Testis (tissue), 3 donors: ENCODE measurements around the gene ARHGEF11. TPM values are rescaled to one million over a fixed set of nuclear protein-coding genes. Genes with fewer than 3 reads are reported as not detected.

ENCODE experiments used
- DNase-seq: peaks from one replicate; pipeline ENCODE4 v3.0.0-alpha.2; 2019
- H3K27ac ChIP-seq, 2 donors: fragments of 200-600 bp; sonication (generic); one replicate each; pipeline ENCODE4 v1.5.1; 2019
- H3K27me3 ChIP-seq: fragments of 200-600 bp; sonication (generic); one replicate; pipeline ENCODE4 v1.5.1; 2019
- H3K36me3 ChIP-seq: fragments of 200-600 bp; sonication (generic); one replicate; pipeline ENCODE4 v1.5.1; 2017; ENCODE audit warnings: low read depth; ENCODE audit errors: missing control alignments
- H3K4me1 ChIP-seq: fragments of 200-600 bp; sonication (generic); one replicate; pipeline ENCODE4 v1.5.1; 2019
- H3K4me3 ChIP-seq, 2 donors: fragments of 200-600 bp; sonication (generic); one replicate each; pipeline ENCODE4 v1.5.1; 2017 to 2019
- H3K9me3 ChIP-seq: fragments of 200-600 bp; sonication (generic); one replicate; pipeline ENCODE4 v1.5.1; 2017
- POLR2A ChIP-seq: fragments of 450-650 bp; IDR thresholded peaks from one replicate; pipeline ENCODE4 v1.6.1; 2017; ENCODE audit warnings: antibody characterized with exemption, mild to moderate bottlenecking, moderate library complexity
- WGBS, 2 donors: methylation state at CpG; one replicate each; pipeline ENCODE4 v1.1.5; 2018; 5-methylcytosine and 5-hydroxymethylcytosine counted together
- intact Hi-C: fragments of 100-400 bp; cut with DNase I; formaldehyde crosslinking; loops from one replicate; pipeline ENCODE4 v1.15.1; 2023; ENCODE audit warnings: low total_unique reads
- polyA plus RNA-seq: library from polyadenylated mRNA; stranded (reverse); fragments of 350-450 nt; fragmentation: Illumina TruSeq; extraction: RNeasy Lipid Tissue Mini Kit (QIAGEN cat#74804); gene quantifications from one replicate; pipeline ENCODE4 v1.2.3, GENCODE V29; 2014; ENCODE audit warnings: low read depth, low replicate concordance; ENCODE audit not compliant: insufficient read depth
- total RNA-seq, 2 donors: library from RNA; depleted of rRNA; stranded (reverse); fragments of >200 nt; gene quantifications; one replicate each; pipeline ENCODE4 v1.2.3, GENCODE V29; 2016
- TF ChIP-seq, protein P1 (sequence below), 3 experiments: fragments of 450-650 bp in 2 of 3; fragments of 200-600 bp in 1 of 3; sonication (generic) in 1 of 3; IDR thresholded peaks; one replicate each; pipeline ENCODE4 v1.5.1; 2016 to 2019; ENCODE audit warnings: antibody characterized with exemption in 3 of 3, mild to moderate bottlenecking in 2 of 3, moderate library complexity in 1 of 3

The ARHGEF11 gene
- total and polyA plus RNA-seq, 3 donors from 2014 or later, result 69.2 to 120 (median 113) TPM

GRCh38 chr1:156936191-156936590 is 109.4 kb downstream of the ARHGEF11 start:
- intact Hi-C loops, result no loop called here
- Histone ChIP-seq H3K9me3 (no peaks in the 10 kb centered on the region), H3K36me3 (no peaks in the 10 kb centered on the region), H3K4me3 (no peak overlapping the region), H3K27ac (no peak overlapping the region), H3K27me3 (no peaks in the 10 kb centered on the region), H3K4me1 (no peaks in the 10 kb centered on the region)
- TF ChIP-seq, protein P1, sequence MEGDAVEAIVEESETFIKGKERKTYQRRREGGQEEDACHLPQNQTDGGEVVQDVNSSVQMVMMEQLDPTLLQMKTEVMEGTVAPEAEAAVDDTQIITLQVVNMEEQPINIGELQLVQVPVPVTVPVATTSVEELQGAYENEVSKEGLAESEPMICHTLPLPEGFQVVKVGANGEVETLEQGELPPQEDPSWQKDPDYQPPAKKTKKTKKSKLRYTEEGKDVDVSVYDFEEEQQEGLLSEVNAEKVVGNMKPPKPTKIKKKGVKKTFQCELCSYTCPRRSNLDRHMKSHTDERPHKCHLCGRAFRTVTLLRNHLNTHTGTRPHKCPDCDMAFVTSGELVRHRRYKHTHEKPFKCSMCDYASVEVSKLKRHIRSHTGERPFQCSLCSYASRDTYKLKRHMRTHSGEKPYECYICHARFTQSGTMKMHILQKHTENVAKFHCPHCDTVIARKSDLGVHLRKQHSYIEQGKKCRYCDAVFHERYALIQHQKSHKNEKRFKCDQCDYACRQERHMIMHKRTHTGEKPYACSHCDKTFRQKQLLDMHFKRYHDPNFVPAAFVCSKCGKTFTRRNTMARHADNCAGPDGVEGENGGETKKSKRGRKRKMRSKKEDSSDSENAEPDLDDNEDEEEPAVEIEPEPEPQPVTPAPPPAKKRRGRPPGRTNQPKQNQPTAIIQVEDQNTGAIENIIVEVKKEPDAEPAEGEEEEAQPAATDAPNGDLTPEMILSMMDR (IDR thresholded peaks at IDR 0.05), result no peak
- TF ChIP-seq POLR2A, result no peak
- no peak for DNase-seq
- WGBS, 2 donors, result 93 to 96% methylated on average over 5 of the region's 5 CpGs

- no peak for DNase-seq
These were observed 109.9 kb downstream of the ARHGEF11 start for GRCh38 chr1:156935505-156936128.

DNA sequence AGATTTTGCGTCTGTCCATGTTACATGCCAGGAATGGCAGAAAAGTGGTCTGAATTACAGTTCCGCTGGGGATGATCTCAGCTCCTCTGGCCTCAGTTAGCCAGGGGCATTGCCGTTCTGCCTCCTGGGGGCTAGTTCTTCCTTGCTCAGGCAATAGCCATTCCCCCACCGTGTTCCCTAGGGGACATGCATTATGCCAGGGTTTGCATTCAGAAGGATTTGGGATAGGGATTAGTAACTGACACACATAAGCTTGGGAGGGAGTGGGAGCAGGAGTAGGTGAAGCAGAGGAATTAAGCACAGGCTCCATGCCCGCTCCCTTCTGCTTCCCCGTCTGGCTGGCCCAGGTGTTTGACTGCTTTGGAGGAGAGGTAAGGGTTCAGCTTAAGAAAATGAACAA is 112.4 kb downstream of the ARHGEF11 start:
- Histone ChIP-seq H3K27me3 (no peaks in the 10 kb centered on the region), H3K4me1 (no peaks in the 10 kb centered on the region), H3K36me3 (no peaks in the 10 kb centered on the region), H3K27ac (no peak overlapping the region), H3K4me3 (no peak overlapping the region), H3K9me3 (no peaks in the 10 kb centered on the region)
- intact Hi-C loops, result no loop called here
- TF ChIP-seq, protein P1 (IDR thresholded peaks at IDR 0.05), result no peak
- 64 to 69% methylated on average over 6 of the region's 6 CpGs for WGBS, 2 donors
- DNase-seq, result no peak

More at GRCh38 chr1:156935505-156936128, 109.9 kb downstream of the ARHGEF11 start:
- no peaks in the 10 kb centered on the region for H3K36me3 ChIP-seq
- intact Hi-C loops, result no loop called here
- H3K27me3 ChIP-seq, result no peaks in the 10 kb centered on the region
- 85 to 86% methylated on average over 13 to 17 of the region's 17 CpGs for WGBS, 2 donors
- H3K4me3 ChIP-seq, result no peak overlapping the region
- H3K9me3 ChIP-seq, result no peaks in the 10 kb centered on the region
- no peak for TF ChIP-seq POLR2A
- TF ChIP-seq, protein P1 (IDR thresholded peaks at IDR 0.05), result no peak
- no peak overlapping the region for H3K27ac ChIP-seq
- H3K4me1 ChIP-seq, result no peaks in the 10 kb centered on the region

- Histone ChIP-seq H3K4me3 (no peak overlapping the region), H3K27me3 (no peaks in the 10 kb centered on the region), H3K36me3 (no peaks in the 10 kb centered on the region), H3K27ac (no peak overlapping the region), H3K4me1 (peaks cover 4% of the 10 kb centered on the region), H3K9me3 (no peaks in the 10 kb centered on the region)
- 55 to 60% methylated on average over 8 of the region's 8 CpGs for WGBS, 2 donors
- no peak for DNase-seq
- no peak for TF ChIP-seq POLR2A
- TF ChIP-seq, protein P1 (IDR thresholded peaks at IDR 0.05), result no peak
- intact Hi-C loops, result no loop called here
These were observed 113.4 kb downstream of the ARHGEF11 start for GRCh38 chr1:156931974-156932710.
